Muscle layer of duodenum (tissue), 2 donors: Measurements from ENCODE around the gene XRCC1.
"Not testable (repeated sequence)": the region's sequence is repeated elsewhere in the genome, so short reads cannot be mapped to it uniquely, and the experiment has no call there.

Experiments
- H3K27ac ChIP-seq: one replicate; pipeline ENCODE4 v1.7.0; 2013; ENCODE audit warnings: mild to moderate bottlenecking, low read length
- H3K27me3 ChIP-seq: one replicate; pipeline ENCODE4 v1.7.0; 2013; ENCODE audit warnings: low read depth, mild to moderate bottlenecking, control low read depth, low read length
- H3K36me3 ChIP-seq, 2 donors: one replicate each; pipeline ENCODE4 v1.7.0; 2013; ENCODE audit warnings: low read length in 2 of 2, control low read depth in 1 of 2, mild to moderate bottlenecking in 1 of 2; ENCODE audit not compliant: insufficient read depth in 2 of 2, control insufficient read depth in 1 of 2
- H3K4me1 ChIP-seq, 2 donors: one replicate each; pipeline ENCODE4 v1.7.0; 2013; ENCODE audit warnings: low read length in 2 of 2, mild to moderate bottlenecking in 2 of 2, control low read depth in 1 of 2, moderate library complexity in 1 of 2; ENCODE audit not compliant: insufficient read depth in 2 of 2, control insufficient read depth in 1 of 2
- H3K4me3 ChIP-seq, 2 donors: one replicate each; pipeline ENCODE4 v1.7.0; 2013; ENCODE audit warnings: low read length in 2 of 2, low read depth in 1 of 2, mild to moderate bottlenecking in 1 of 2
- H3K9me3 ChIP-seq, 2 donors: one replicate each; pipeline ENCODE4 v1.7.0; 2013; ENCODE audit warnings: low read length in 2 of 2, control low read depth in 1 of 2, mild to moderate bottlenecking in 1 of 2; ENCODE audit not compliant: control insufficient read depth in 1 of 2
- donor health status: healthy.

The XRCC1 gene

GRCh38 chr19:43553656-43554055, 21.7 kb downstream of the XRCC1 start:
- H3K9me3 ChIP-seq: no peaks in the 10 kb centered on the region
- peaks cover 32 to 55% of the 10 kb centered on the region in 2 donors for H3K36me3 ChIP-seq
- no peaks in the 10 kb centered on the region for H3K27me3 ChIP-seq
- H3K27ac ChIP-seq: no peak overlapping the region
- H3K4me3 ChIP-seq: no peak overlapping the region
- no peaks in the 10 kb centered on the region for H3K4me1 ChIP-seq

- Histone ChIP-seq H3K9me3 (no peaks in the 10 kb centered on the region), H3K27me3 (no peaks in the 10 kb centered on the region), H3K27ac (no peak overlapping the region), H3K4me1 (no peaks in the 10 kb centered on the region), H3K36me3 (peaks cover 32 to 55% of the 10 kb centered on the region in 2 donors), H3K4me3 (no peak overlapping the region)
Observed at GRCh38 chr19:43552616-43553015, 22.7 kb downstream of the XRCC1 start.

GRCh38 chr19:43552198-43552450, 23.2 kb downstream of the XRCC1 start:
- no peaks in the 10 kb centered on the region for H3K9me3 ChIP-seq
- H3K27me3 ChIP-seq: no peaks in the 10 kb centered on the region
- H3K4me1 ChIP-seq: no peaks in the 10 kb centered on the region
- H3K36me3 ChIP-seq: peaks cover 32 to 55% of the 10 kb centered on the region in 2 donors
- H3K27ac ChIP-seq: no peak overlapping the region
- no peak overlapping the region for H3K4me3 ChIP-seq

GRCh38 chr19:43551399-43552197, 23.7 kb downstream of the XRCC1 start:
- no peaks in the 10 kb centered on the region for H3K4me1 ChIP-seq
- H3K27ac ChIP-seq: no peak overlapping the region
- H3K27me3 ChIP-seq: no peaks in the 10 kb centered on the region
- no peaks in the 10 kb centered on the region for H3K9me3 ChIP-seq
- H3K36me3 ChIP-seq: peaks cover 32 to 59% of the 10 kb centered on the region in 2 donors
- H3K4me3 ChIP-seq: no peak overlapping the region

GRCh38 chr19:43548706-43549105, 26.6 kb downstream of the XRCC1 start:
- no peaks in the 10 kb centered on the region for H3K9me3 ChIP-seq
- H3K27me3 ChIP-seq: no peaks in the 10 kb centered on the region
- H3K4me3 ChIP-seq: no peak overlapping the region
- H3K27ac ChIP-seq: no peak overlapping the region
- H3K36me3 ChIP-seq: peaks cover 31 to 64% of the 10 kb centered on the region in 2 donors
- no peaks in the 10 kb centered on the region for H3K4me1 ChIP-seq

- not testable (repeated sequence) for H3K4me1 ChIP-seq, H3K27me3 ChIP-seq, H3K9me3 ChIP-seq, H3K27ac ChIP-seq, H3K4me3 ChIP-seq
- H3K36me3 ChIP-seq: peaks cover 34 to 64% of the 10 kb centered on the region in 2 donors
Observed at GRCh38 chr19:43547926-43548325, 27.4 kb downstream of the XRCC1 start.

GRCh38 chr19:43546581-43546980, 28.7 kb downstream of the XRCC1 start:
- no peaks in the 10 kb centered on the region for H3K27me3 ChIP-seq
- H3K4me1 ChIP-seq: no peaks in the 10 kb centered on the region
- no peak overlapping the region for H3K27ac ChIP-seq
- H3K36me3 ChIP-seq: peaks cover 38 to 64% of the 10 kb centered on the region in 2 donors
- no peak overlapping the region for H3K4me3 ChIP-seq
- no peaks in the 10 kb centered on the region for H3K9me3 ChIP-seq

- H3K27me3 ChIP-seq: no peaks in the 10 kb centered on the region
- no peak overlapping the region for H3K4me3 ChIP-seq
- H3K9me3 ChIP-seq: no peaks in the 10 kb centered on the region
- H3K27ac ChIP-seq: no peak overlapping the region
- H3K36me3 ChIP-seq: peaks cover 34 to 60% of the 10 kb centered on the region in 2 donors
- H3K4me1 ChIP-seq: no peaks in the 10 kb centered on the region
Observed at GRCh38 chr19:43545981-43546380, 29.3 kb downstream of the XRCC1 start.

- Histone ChIP-seq H3K4me1 (no peaks in the 10 kb centered on the region), H3K27ac (no peak overlapping the region), H3K9me3 (no peaks in the 10 kb centered on the region), H3K36me3 (peaks cover 32 to 59% of the 10 kb centered on the region in 2 donors), H3K27me3 (no peaks in the 10 kb centered on the region), H3K4me3 (no peak overlapping the region)
Observed at GRCh38 chr19:43545276-43545675, 30.1 kb downstream of the XRCC1 start.

GRCh38 chr19:43544077-43544476, 31.2 kb downstream of the XRCC1 start:
- no peaks in the 10 kb centered on the region for H3K27me3 ChIP-seq
- H3K4me3 ChIP-seq: no peak overlapping the region
- peaks cover 27 to 64% of the 10 kb centered on the region in 2 donors for H3K36me3 ChIP-seq
- no peak overlapping the region for H3K27ac ChIP-seq
- peaks cover 0 to 2% of the 10 kb centered on the region in 2 donors for H3K9me3 ChIP-seq
- no peaks in the 10 kb centered on the region for H3K4me1 ChIP-seq

GRCh38 chr19:43541920-43542650, 33.2 kb downstream of the XRCC1 start:
- Histone ChIP-seq H3K4me1 (no peaks in the 10 kb centered on the region), H3K27ac (no peak overlapping the region), H3K36me3 (peaks cover 31 to 69% of the 10 kb centered on the region in 2 donors), H3K27me3 (no peaks in the 10 kb centered on the region), H3K4me3 (no peak overlapping the region), H3K9me3 (peaks cover 0 to 8% of the 10 kb centered on the region in 2 donors)
